Measurements from ENCODE around the gene LGALS8. TPM values are rescaled to one million over a fixed set of nuclear protein-coding genes. Genes with fewer than 3 reads are reported as not detected.

The LGALS8 gene
- polyA plus RNA-seq, 1 donor (not counting 4 experiments of a cell fraction or from before 2014, with no cell fraction given), result 75.2 TPM

- no peak for TF ChIP-seq CTCF (optimal IDR thresholded peaks at IDR 0.05 in 1 of 3, IDR thresholded peaks at IDR 0.05 in 1 of 3, conservative IDR thresholded peaks at IDR 0.05 in 1 of 3; ENCODE audit: extremely low read depth in 1 of 3, insufficient read depth in 2 of 3, low read length in 3 of 3)
- no peak for TF ChIP-seq EZH2 (IDR thresholded peaks at IDR 0.05; ENCODE audit: low read length)
- Histone ChIP-seq H3K4me1 (ENCODE audit: control insufficient read depth, extremely low read depth, insufficient read depth, low read length) (no peaks in the 10 kb centered on the region), H3K9me3 (ENCODE audit: control insufficient read depth, low read depth, low read length) (no peaks in the 10 kb centered on the region), H4K20me1 (ENCODE audit: control insufficient read depth, extremely low read depth, insufficient read depth, low read length) (no peaks in the 10 kb centered on the region), H3K27ac (ENCODE audit: control insufficient read depth, insufficient read depth, low read length) (no peak overlapping the region), H3K9ac (ENCODE audit: control insufficient read depth, extremely low read depth, insufficient read depth, low read length) (no peak overlapping the region), H2AFZ (ENCODE audit: control insufficient read depth, low read length) (no peak overlapping the region), H3K9me1 (ENCODE audit: control insufficient read depth, extremely low read depth, insufficient read depth, low read length) (no peaks in the 10 kb centered on the region), H3K36me3 (ENCODE audit: control insufficient read depth in 2 of 2, extremely low read depth in 1 of 2, insufficient read depth in 2 of 2, low read length in 2 of 2) (peaks cover 28 to 47% of the 10 kb centered on the region in 2 experiments), H3K4me3 (ENCODE audit: control insufficient read depth in 2 of 3, extremely low read depth in 1 of 3, insufficient read depth in 2 of 3, low read depth in 1 of 3, low read length in 3 of 3) (no peak overlapping the region), H3K27me3 (ENCODE audit: control insufficient read depth, extremely low read depth, insufficient read depth, low read length) (no peaks in the 10 kb centered on the region), H3K4me2 (ENCODE audit: control insufficient read depth, extremely low read depth, insufficient read depth, low read depth, low read length) (no peak overlapping the region), H3K79me2 (ENCODE audit: control insufficient read depth, insufficient read depth, low read length) (no peaks in the 10 kb centered on the region)
- no peak for DNase-seq (ENCODE audit: low read depth, low spot score)
- no peak for FAIRE-seq
- dilution Hi-C loops (cut with MboI; ENCODE audit: extremely low pct_ligation_motif_present, low sequenced_read_pairs), result no loop called here
Measured at GRCh38 chr1:236561976-236562375, 38.2 kb downstream of the LGALS8 start.

- no peak for FAIRE-seq
- Histone ChIP-seq H3K9me3 (ENCODE audit: control insufficient read depth, low read depth, low read length) (no peaks in the 10 kb centered on the region), H4K20me1 (ENCODE audit: control insufficient read depth, extremely low read depth, insufficient read depth, low read length) (no peaks in the 10 kb centered on the region), H3K27me3 (ENCODE audit: control insufficient read depth, extremely low read depth, insufficient read depth, low read length) (no peaks in the 10 kb centered on the region), H3K36me3 (ENCODE audit: control insufficient read depth in 2 of 2, extremely low read depth in 1 of 2, insufficient read depth in 2 of 2, low read length in 2 of 2) (peaks cover 31 to 41% of the 10 kb centered on the region in 2 experiments), H3K27ac (ENCODE audit: control insufficient read depth, insufficient read depth, low read length) (no peak overlapping the region), H3K4me2 (ENCODE audit: control insufficient read depth, extremely low read depth, insufficient read depth, low read depth, low read length) (no peak overlapping the region), H3K79me2 (ENCODE audit: control insufficient read depth, insufficient read depth, low read length) (no peaks in the 10 kb centered on the region), H3K4me1 (ENCODE audit: control insufficient read depth, extremely low read depth, insufficient read depth, low read length) (peaks cover 6% of the 10 kb centered on the region), H3K4me3 (ENCODE audit: control insufficient read depth in 2 of 3, extremely low read depth in 1 of 3, insufficient read depth in 2 of 3, low read depth in 1 of 3, low read length in 3 of 3) (no peak overlapping the region), H3K9ac (ENCODE audit: control insufficient read depth, extremely low read depth, insufficient read depth, low read length) (no peak overlapping the region), H3K9me1 (ENCODE audit: control insufficient read depth, extremely low read depth, insufficient read depth, low read length) (no peaks in the 10 kb centered on the region), H2AFZ (ENCODE audit: control insufficient read depth, low read length) (no peak overlapping the region)
- TF ChIP-seq EZH2 (IDR thresholded peaks at IDR 0.05; ENCODE audit: low read length) (no peak), CTCF (optimal IDR thresholded peaks at IDR 0.05 in 1 of 3, IDR thresholded peaks at IDR 0.05 in 1 of 3, conservative IDR thresholded peaks at IDR 0.05 in 1 of 3; ENCODE audit: extremely low read depth in 1 of 3, insufficient read depth in 2 of 3, low read length in 3 of 3) (no peak)
- no peak for DNase-seq (ENCODE audit: low read depth, low spot score)
- dilution Hi-C loops (cut with MboI; ENCODE audit: extremely low pct_ligation_motif_present, low sequenced_read_pairs), result no loop called here
Measured at GRCh38 chr1:236565530-236565929, 41.7 kb downstream of the LGALS8 start.
